NCI-H1436 (cell line): Measurements from ENCODE around the gene KIAA1671.

Source experiments
- DNase-seq: peaks from one replicate; lab custom pipeline; 2025; lab: John Stamatoyannopoulos, UW

Gene KIAA1671

DNA sequence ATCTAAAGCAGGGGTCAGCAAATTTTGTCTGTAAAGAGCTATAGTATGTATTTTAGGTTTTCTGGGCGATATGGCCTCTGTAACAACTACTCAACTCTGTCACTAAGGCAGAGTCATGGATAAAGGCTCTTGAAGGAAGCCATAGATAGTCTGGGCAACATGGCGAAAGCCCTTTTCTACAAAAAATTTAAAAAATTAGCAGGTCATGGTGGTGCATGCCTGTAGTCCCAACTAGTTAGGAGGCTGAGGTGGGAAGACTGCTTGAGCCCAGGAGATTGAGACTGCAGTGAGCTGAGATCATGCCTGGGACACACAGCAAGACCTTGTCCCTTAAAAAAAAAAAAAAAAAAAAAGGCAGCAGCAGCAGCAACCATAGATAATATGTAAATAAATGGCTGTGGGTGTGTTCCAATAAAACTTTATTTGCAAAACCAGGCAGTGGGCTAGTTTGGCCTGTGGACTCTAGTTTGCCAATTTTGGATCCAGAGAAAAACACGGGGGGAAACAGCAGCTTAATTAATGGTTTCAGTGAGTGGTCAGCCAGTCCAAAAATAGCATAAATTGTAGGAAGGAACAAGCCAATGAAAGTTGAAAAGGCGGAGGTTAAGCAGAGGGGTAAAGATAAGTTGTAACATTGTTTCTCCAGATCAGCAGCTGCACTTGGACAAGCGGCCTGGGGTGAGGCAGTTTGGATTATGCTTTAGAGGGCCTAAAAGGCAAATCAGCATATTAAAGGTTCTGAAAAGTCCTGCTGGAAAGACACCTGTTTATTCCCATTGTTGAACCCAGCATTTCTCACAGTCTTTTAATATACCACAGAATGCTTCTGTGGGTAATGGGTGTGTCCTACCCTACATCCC lies 62.6 kb downstream of the KIAA1671 start:
- DNase-seq, result no peak

DNA sequence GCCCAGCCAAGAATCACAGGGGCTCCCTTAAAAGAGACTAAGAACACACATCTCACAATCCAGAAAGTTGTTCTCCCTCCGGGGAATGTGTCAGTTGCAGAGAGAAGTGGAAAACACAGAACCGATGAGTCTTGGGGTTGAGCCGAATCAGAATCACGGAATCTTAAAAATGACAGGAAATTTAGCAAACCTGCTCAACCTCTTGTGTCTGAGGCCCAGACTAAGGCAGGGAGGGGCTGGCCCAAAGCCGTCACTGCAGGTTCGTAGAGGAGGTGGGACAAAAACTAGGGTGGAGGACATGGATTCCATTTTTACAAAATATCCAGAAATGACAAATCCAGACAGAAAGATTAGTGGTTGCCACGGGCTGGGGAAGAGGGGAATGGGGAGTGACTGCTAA lies 63.8 kb downstream of the KIAA1671 start:
- DNase-seq, result no peak

DNA sequence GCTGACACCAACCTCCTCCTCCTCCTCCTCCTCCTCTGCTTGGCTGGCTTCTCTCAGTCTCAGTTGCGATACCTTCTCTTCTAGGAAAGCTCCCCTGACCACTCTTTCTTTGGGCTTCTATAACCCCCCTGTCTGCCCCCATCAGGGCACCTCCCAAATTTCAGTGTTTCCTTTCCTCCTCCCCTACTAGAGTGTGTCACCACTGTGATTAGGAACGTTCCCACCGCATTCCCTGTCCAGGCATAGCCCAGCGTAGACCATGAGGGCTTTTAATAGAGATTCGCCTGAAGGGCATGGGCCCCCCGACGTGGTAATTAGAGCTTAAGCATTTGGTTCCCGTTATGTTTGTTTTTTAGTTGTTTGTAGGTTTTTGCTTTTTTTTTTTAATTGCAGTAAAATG lies 65.5 kb downstream of the KIAA1671 start:
- DNase-seq, result no peak

- DNase-seq, result no peak
These were observed 67.1 kb downstream of the KIAA1671 start for GRCh38 chr22:25019427-25020184.

GRCh38 chr22:25021409-25021808 lies 68.9 kb downstream of the KIAA1671 start:
- DNase-seq, result no peak

GRCh38 chr22:25021976-25022711 lies 69.6 kb downstream of the KIAA1671 start:
- DNase-seq, result no peak

DNA sequence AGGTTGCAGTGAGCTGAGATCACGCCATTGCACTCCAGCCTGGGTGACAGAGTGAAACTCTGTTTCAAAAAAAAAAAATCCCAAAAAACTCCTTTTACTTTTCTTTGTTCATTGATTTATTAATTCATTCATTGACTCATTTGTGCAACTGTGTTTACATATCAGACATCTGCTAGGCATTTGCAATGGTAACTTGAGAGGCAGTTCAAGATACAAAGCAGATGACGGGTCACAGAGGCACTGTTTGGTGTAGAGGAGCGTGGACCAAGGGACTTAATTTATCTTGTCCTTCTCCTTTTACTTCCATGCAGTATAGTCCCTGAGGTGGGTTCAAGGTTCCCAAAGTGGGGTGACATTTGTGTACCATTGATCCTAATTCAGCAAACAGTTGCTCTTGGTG lies 71.4 kb downstream of the KIAA1671 start:
- no peak for DNase-seq

- DNase-seq, result no peak
These were observed 72.4 kb downstream of the KIAA1671 start for GRCh38 chr22:25024895-25025294.

- DNase-seq, result no peak
These were observed 73.2 kb downstream of the KIAA1671 start for GRCh38 chr22:25025491-25026400.

DNA sequence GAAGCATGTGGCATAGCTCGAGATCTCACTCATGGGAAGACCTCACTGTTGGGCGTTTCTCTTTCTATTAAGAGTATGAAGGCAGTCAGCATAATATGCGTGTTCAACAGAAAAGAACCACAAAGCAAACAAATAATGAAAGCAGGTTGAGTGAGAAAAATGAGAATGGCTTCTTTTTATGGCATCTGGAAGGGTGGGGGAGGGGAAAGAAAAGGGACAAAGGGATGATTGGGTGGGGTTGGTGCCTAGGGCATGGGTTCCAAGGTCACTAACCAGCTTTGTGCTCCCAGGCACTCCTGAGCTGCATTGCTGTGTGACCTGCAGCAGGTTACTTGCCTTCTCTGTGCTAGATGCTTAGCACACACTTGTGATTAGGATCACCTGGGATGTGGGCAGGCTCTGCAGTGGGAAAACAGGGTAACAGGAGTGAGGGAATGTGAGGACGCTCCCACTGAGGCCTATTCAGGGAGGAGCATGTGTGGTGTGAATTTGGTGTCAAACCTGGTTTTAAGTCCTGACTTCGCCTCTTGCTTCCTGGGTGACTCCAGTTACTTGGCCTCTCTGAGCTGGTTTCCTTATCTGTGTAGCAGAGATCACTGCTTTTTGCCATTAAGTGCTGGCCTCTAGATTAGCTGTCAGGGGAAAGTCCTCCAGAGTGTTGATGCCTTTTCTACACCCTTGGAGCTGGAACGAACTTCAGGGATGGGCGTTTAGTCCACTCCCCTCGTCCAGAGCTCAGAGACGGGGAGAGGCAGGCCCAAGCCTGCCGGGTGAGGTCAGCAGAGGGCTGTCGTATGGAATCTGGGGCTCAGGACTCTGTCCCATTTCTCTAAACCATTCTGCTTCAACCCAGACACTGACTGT lies 74.8 kb downstream of the KIAA1671 start:
- no peak for DNase-seq

GRCh38 chr22:25027959-25028840 lies 75.7 kb downstream of the KIAA1671 start:
- DNase-seq, result no peak

- no peak for DNase-seq
These were observed 76.3 kb downstream of the KIAA1671 start for GRCh38 chr22:25028841-25029141.

- no peak for DNase-seq
These were observed 76.7 kb downstream of the KIAA1671 start for GRCh38 chr22:25029181-25029580.

DNA sequence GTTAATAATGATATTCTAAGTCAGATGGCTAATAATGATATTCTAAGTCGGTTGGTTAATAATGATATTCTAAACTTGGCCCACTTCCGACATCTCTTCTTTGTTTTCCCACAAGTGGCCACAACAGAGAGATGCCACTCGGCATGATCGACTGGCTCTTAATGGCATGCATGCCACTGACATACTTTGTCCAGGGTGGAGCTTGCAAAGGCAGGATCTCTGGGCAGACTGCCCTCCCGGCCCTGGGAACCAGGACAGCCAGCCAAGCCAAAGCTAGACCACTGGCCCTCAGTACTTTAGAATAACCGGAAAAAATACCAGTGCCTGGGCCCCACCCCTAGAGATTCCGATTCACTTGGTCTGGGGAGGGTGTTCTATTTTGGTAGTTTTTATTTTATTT lies 78.1 kb downstream of the KIAA1671 start:
- DNase-seq, result no peak

GRCh38 chr22:25032066-25032465 lies 79.5 kb downstream of the KIAA1671 start:
- DNase-seq, result no peak

DNA sequence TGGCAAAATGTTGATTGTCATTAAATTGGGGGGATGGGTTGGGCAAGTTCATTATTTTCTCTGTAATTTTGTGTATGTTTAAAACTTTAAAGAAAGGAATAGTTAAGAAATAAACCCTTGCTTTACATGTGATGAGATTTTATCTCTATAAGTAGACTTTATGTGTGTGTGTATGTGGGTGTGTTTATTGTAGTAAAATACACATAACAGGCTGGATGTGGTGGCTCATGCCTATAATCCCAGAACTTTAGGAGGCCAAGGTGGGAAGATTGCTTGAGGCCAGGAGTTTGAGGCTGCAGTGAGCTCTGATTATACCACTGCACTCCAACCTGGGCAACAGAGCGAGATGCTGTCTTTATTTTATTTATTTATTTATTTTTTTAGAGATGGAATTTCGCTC lies 83.2 kb downstream of the KIAA1671 start:
- no peak for DNase-seq

GRCh38 chr22:25038239-25038638 lies 85.7 kb downstream of the KIAA1671 start:
- no peak for DNase-seq

DNA sequence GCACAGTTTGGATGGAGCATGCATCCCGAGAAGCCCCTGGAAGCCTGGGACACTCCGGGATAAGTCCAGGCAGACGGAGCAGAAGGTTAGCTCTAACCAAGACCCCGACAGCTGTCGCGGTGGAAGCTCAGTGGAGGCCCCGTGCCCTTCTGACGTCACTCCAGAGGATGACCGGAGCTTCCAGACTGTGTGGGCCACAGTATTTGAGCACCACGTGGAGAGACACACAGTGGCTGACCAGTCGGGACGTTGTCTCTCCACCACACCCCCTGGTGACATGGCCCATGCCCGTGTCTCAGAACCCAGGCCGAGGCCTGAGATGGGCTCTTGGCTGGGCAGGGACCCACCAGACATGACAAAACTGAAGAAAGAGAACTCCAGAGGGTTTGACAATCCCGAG lies 86.3 kb downstream of the KIAA1671 start:
- no peak for DNase-seq

DNA sequence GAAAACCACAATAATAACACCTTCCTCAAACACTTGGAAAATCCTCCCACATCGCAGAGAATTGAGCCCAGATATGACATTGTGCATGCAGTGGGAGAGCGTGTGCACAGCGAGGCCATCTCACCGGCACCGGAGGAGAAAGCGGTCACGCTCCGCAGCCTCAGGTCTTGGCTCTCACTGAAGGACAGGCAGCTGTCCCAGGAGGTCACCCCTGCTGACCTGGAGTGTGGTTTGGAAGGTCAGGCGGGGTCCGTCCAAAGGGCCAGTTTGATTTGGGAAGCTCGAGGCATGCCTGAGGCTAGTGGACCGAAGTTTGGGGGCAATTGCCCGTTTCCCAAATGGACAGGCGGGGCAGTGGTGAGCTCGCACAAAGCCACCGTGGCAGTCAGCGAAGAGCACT lies 86.7 kb downstream of the KIAA1671 start:
- DNase-seq, result no peak

- DNase-seq, result no peak
These were observed 87.2 kb downstream of the KIAA1671 start for GRCh38 chr22:25039754-25040153.
